Measurements from ENCODE around the gene C11orf97.
"Not testable (repeated sequence)": the region's sequence is repeated elsewhere in the genome, so short reads cannot be mapped to it uniquely, and the experiment has no call there.

C11orf97 gene

GRCh38 chr11:94557992-94558391 is 45.7 kb downstream of the C11orf97 start:
- no peak for ATAC-seq

DNA sequence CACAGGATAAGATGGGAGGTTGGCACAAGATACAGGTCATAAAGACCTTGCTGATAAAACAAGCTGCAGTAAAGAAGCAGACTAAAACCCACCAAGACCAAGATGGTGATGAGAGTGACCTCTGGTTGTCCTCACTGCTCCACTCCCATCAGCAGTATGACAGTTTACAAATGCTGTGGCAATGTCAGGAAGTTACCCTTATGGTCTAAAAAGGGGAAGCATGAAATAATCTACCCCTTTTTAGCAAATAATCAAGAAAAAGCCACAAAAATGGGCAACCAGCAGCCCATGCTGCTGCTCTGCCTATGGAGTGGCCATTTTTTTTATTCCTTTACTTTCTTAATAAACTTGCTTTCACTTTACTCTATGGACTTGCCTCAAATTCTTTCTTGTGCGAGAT is 46.2 kb downstream of the C11orf97 start:
- ATAC-seq, result no peak

DNA sequence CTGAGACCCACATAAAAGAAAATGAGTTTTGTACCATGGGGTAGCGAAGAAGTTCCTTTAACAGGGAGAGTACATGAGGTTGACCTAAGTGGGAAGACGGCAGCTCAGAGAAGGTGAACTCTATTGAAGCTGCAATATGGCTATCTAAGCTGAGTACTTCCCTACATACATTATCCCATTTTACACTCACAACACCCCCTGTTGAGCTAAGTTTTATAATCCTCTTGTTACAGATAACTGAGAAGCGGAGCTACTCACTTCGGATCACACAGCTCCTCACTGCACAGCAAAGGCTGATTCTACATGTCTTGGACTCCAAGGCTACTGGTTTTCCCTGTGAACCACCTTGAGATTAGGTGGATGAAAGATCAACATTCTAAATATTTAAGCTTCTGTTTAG is 46.7 kb downstream of the C11orf97 start:
- no peak for ATAC-seq

- no peak for ATAC-seq
Measured at GRCh38 chr11:94559361-94559760, 47.1 kb downstream of the C11orf97 start.

GRCh38 chr11:94560834-94561233 is 48.6 kb downstream of the C11orf97 start:
- no peak for ATAC-seq

GRCh38 chr11:94563176-94563847 is 51.1 kb downstream of the C11orf97 start:
- ATAC-seq, result no peak

GRCh38 chr11:94563848-94564467 is 51.7 kb downstream of the C11orf97 start:
- no peak for ATAC-seq

GRCh38 chr11:94567181-94567670 is 55.0 kb downstream of the C11orf97 start, which contains the start of gene PIWIL4:
Gene PIWIL4, plus strand, starts transcription at chr11:94567368. Its CDS starts 151 bp downstream, at chr11:94567519.
- no peak for ATAC-seq

GRCh38 chr11:94568200-94568599 is 55.9 kb downstream of the C11orf97 start:
- ATAC-seq, result no peak

DNA sequence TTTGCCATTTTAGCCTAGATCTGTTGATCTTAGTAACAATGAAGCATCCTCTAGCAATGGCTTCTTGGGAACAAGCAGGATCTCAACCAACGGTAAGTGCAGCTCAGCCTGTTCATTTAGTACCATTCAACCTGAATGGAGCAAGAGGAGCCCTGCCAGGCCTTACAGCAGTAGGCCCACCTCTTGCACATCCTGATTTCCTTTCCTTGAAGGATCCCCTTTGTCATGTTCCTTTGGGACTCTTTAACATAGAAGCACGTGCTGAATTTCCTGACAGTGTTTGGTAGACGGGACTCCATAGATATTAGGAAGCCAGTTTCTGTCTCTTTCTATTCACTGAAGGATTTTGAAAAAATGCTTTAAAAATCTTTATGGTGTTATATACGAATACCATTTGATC is 56.5 kb downstream of the C11orf97 start:
- ATAC-seq, result no peak

GRCh38 chr11:94572975-94573374 is 60.7 kb downstream of the C11orf97 start:
- ATAC-seq, result not testable (repeated sequence)

GRCh38 chr11:94574193-94574961 is 62.1 kb downstream of the C11orf97 start:
- no peak for ATAC-seq

DNA sequence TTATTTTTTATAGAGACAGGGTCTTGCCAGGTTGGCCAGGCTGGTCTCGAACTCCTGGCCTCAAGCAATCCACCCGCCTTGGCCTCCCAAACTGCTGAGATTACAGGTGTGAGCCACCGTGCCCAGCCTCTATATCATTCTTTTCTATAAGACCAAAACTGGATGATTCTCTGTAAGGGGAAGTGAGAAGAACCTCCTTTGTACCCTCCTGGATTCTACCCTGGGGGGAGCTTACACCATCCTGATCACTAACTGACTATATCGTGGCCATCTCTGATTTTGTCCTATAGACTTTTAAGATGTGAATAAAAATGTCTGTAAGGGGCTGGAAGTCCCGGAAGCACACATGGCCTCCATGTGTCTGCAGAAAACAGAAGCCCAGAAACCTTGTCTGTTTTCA is 64.0 kb downstream of the C11orf97 start:
- no peak for ATAC-seq

GRCh38 chr11:94577841-94578240 is 65.6 kb downstream of the C11orf97 start:
- no peak for ATAC-seq

Measured in activated CD4-positive, CD25-positive, alpha-beta regulatory T cell treated with anti-CD3 and anti-CD28 coated beads, Interleukin-2, amount 50 U/mL, for 24 hours (primary cell).